Adrenal gland (tissue), 12 donors: ENCODE data around the gene PLEKHA6. TPM values are rescaled to one million over a fixed set of nuclear protein-coding genes. Genes with fewer than 3 reads are reported as not detected.

ENCODE experiments used
- DNase-seq, 7 donors: peaks; one replicate each; pipeline ENCODE4 v3.0.0-alpha.2; 2019 to 2020
- H3K27ac ChIP-seq, 5 donors: fragments of 200-600 bp; sonication (generic) in 4 of 5; 1 replicate in 3 of 5; 2 replicates in 2 of 5; pipeline versions ENCODE4 v1.5.1 to v1.8.0; 2016 to 2020; ENCODE audit warnings: mild to moderate bottlenecking in 1 of 5
- H3K27me3 ChIP-seq: fragments of 200-600 bp; 2 replicates; pipeline ENCODE4 v1.8.0; 2021
- H3K36me3 ChIP-seq, 2 donors: fragments of 200-600 bp; replicated peaks in 1 of 2; 1 replicate in 1 of 2; 2 replicates in 1 of 2; pipeline versions ENCODE4 v1.5.1 to v1.8.0; 2018 to 2022
- H3K4me1 ChIP-seq, 2 donors: fragments of 200-600 bp; replicated peaks in 1 of 2; 1 replicate in 1 of 2; 2 replicates in 1 of 2; pipeline versions ENCODE4 v1.5.1 to v1.8.0; 2018 to 2021
- H3K4me3 ChIP-seq, 4 donors: fragments of 200-600 bp; sonication (generic) in 3 of 4; one replicate each; pipeline ENCODE4 v1.5.1; 2016 to 2018
- H3K9me3 ChIP-seq, 3 donors: fragments of 200-600 bp; sonication (generic) in 1 of 3; replicated peaks in 1 of 3; 1 replicate in 2 of 3; 2 replicates in 1 of 3; pipeline versions ENCODE4 v1.5.1 to v1.8.0; 2016 to 2021
- CTCF ChIP-seq, 6 experiments: fragments of 450-650 bp in 4 of 6; fragments of 200-600 bp in 2 of 6; sonication (generic) in 1 of 6; IDR thresholded peaks; 1 replicate in 5 of 6; 2 replicates in 1 of 6; pipeline versions ENCODE4 v1.5.1 to v1.8.0; 2016 to 2021; ENCODE audit warnings: antibody characterized with exemption in 6 of 6, mild to moderate bottlenecking in 2 of 6, moderate library complexity in 1 of 6
- POLR2A ChIP-seq, 2 donors: fragments of 450-650 bp; IDR thresholded peaks; one replicate each; pipeline ENCODE4 v1.6.1; 2017; ENCODE audit warnings: antibody characterized with exemption in 2 of 2, mild to moderate bottlenecking in 2 of 2, moderate library complexity in 1 of 2
- WGBS, 4 donors: extraction: QIAGEN DNeasy Blood & Tissue Kit in 2 of 4; methylation state at CpG; one replicate each; pipeline versions ENCODE4 v1.1.5 to v1.1.7; 2013 to 2017; 5-methylcytosine and 5-hydroxymethylcytosine counted together
- intact Hi-C, 2 donors: fragments of 100-400 bp; cut with DNase I; formaldehyde crosslinking; loops; one replicate each; pipeline versions ENCODE4 v1.14.1 to v1.15.0; 2022 to 2023
- polyA plus RNA-seq, 3 donors: library from polyadenylated mRNA; stranded (reverse); fragments of 200-250 nt in 2 of 3; fragments of 350-450 nt in 1 of 3; fragmentation: Illumina TruSeq in 1 of 3; extraction: RNeasy Lipid Tissue Mini Kit (QIAGEN cat#74804) in 1 of 3; gene quantifications; one replicate each; pipeline ENCODE4 v1.2.3, GENCODE V29; 2013 to 2014
- total RNA-seq, 9 donors: library from RNA; depleted of rRNA in 4 of 9; stranded (reverse); fragments of >200 nt in 4 of 9; fragments of 120-200 nt in 1 of 9; fragmentation: NEBNext Ultra II Directional in 1 of 9; extraction: Animal tissue kit (Norgen Biotek cat#: 25700) in 1 of 9; gene quantifications; one replicate each; pipeline versions ENCODE4 v1.1.0 to v1.2.4, GENCODE V29; 2013 to 2023
- donor health status: healthy with polysubstance abuse.
- donor health status: Bipolar disorder and iron deficiency.
- donor health status: DM: yes; HTN: yes; CAD: no.
- donor health status: DM: no; HTN: no; CAD: no.
- donor health status: DM: no; HTN: no; CAD: no.
- donor health status: DM: yes; HTN: yes; CAD: no.

Gene PLEKHA6
- total and polyA plus RNA-seq, 12 donors, result 2.2 to 13.8 (median 5.1) TPM

GRCh38 chr1:204396015-204396583, 36.4 kb upstream of the PLEKHA6 start:
- intact Hi-C loops, result no loop called here
- peaks cover 0 to 19% of the 10 kb centered on the region in 2 donors for H3K36me3 ChIP-seq
- H3K9me3 ChIP-seq, result no peaks in the 10 kb centered on the region
- no peak for DNase-seq
- no peaks in the 10 kb centered on the region for H3K27me3 ChIP-seq
- no peaks in the 10 kb centered on the region for H3K4me1 ChIP-seq
- no peak overlapping the region for H3K27ac ChIP-seq
- H3K4me3 ChIP-seq, result no peak overlapping the region
- 63 to 75% (median 73%) methylated on average over 4 of the region's 4 CpGs for WGBS, 4 donors
- TF ChIP-seq POLR2A (IDR thresholded peaks at IDR 0.05) (no peak), CTCF (IDR thresholded peaks at IDR 0.05) (no peak)

GRCh38 chr1:204391629-204392028, 31.9 kb upstream of the PLEKHA6 start:
- DNase-seq, result no peak
- no peak overlapping the region for H3K27ac ChIP-seq
- no peaks in the 10 kb centered on the region for H3K4me1 ChIP-seq
- intact Hi-C loops, result no loop called here
- H3K27me3 ChIP-seq, result no peaks in the 10 kb centered on the region
- no peaks in the 10 kb centered on the region for H3K36me3 ChIP-seq
- H3K4me3 ChIP-seq, result no peak overlapping the region
- TF ChIP-seq POLR2A (IDR thresholded peaks at IDR 0.05), result no peak
- no peak for TF ChIP-seq CTCF (IDR thresholded peaks at IDR 0.05)
- H3K9me3 ChIP-seq, result no peaks in the 10 kb centered on the region

- no peaks in the 10 kb centered on the region for H3K9me3 ChIP-seq
- TF ChIP-seq CTCF (IDR thresholded peaks at IDR 0.05) (no peak), POLR2A (IDR thresholded peaks at IDR 0.05) (no peak)
- no peak for DNase-seq
- H3K4me1 ChIP-seq, result no peaks in the 10 kb centered on the region
- no peak overlapping the region for H3K27ac ChIP-seq
- intact Hi-C loops, result no loop called here
- H3K27me3 ChIP-seq, result no peaks in the 10 kb centered on the region
- WGBS, 4 donors, result 42 to 55% (median 48%) methylated on average over 4 of the region's 4 CpGs
- H3K4me3 ChIP-seq, result no peak overlapping the region
- no peaks in the 10 kb centered on the region for H3K36me3 ChIP-seq
These were observed 31.2 kb upstream of the PLEKHA6 start for GRCh38 chr1:204390751-204391466.

- no peak for DNase-seq
- TF ChIP-seq CTCF (IDR thresholded peaks at IDR 0.05) (no peak), POLR2A (IDR thresholded peaks at IDR 0.05) (no peak)
- no peaks in the 10 kb centered on the region for H3K27me3 ChIP-seq
- no peaks in the 10 kb centered on the region for H3K36me3 ChIP-seq
- 93 to 98% (median 96%) methylated on average over 2 of the region's 2 CpGs for WGBS, 4 donors
- peaks cover 0 to 11% of the 10 kb centered on the region in 2 donors for H3K4me1 ChIP-seq
- no peaks in the 10 kb centered on the region for H3K9me3 ChIP-seq
- no peak overlapping the region for H3K4me3 ChIP-seq
- no peak overlapping the region for H3K27ac ChIP-seq
- intact Hi-C loops, result no loop called here
These were observed 26.0 kb upstream of the PLEKHA6 start for GRCh38 chr1:204385727-204386126.
